Activated CD4-positive, alpha-beta T cell treated with anti-CD3 and anti-CD28 coated beads, Interleukin-2, amount 10 ng/mL, durations not matched to agents 7 days and 5 days (primary cell): Measurements from ENCODE around the gene GRK1. TPM values are rescaled to one million over a fixed set of nuclear protein-coding genes. Genes with fewer than 3 reads are reported as not detected.
"Not testable (repeated sequence)": the region's sequence is repeated elsewhere in the genome, so short reads cannot be mapped to it uniquely, and the experiment has no call there.

Experiments used
- CTCF ChIA-PET: fragments of 350-600 bp; sonication (Branson Sonifier 250); formaldehyde crosslinking; loops from one replicate; lab custom pipeline; 2021; ENCODE audit warnings: antibody characterized with exemption; lab: Charles Lee
- POLR2A ChIA-PET: fragments of 350-600 bp; sonication (Branson Sonifier 250); formaldehyde crosslinking; loops from one replicate; lab custom pipeline; 2021; ENCODE audit warnings: antibody characterized with exemption; lab: Charles Lee
- DNase-seq: peaks from one replicate; pipeline ENCODE4 v3.0.0-alpha.2; 2020
- H3K27ac Mint-ChIP-seq: one replicate; pipeline ENCODE4 v1.8.0; 2021; ENCODE audit warnings: mild to moderate bottlenecking, moderate library complexity, mixed read lengths
- H3K27me3 Mint-ChIP-seq: one replicate; pipeline ENCODE4 v1.8.0; 2021; ENCODE audit warnings: mixed read lengths
- H3K36me3 Mint-ChIP-seq: one replicate; pipeline ENCODE4 v1.8.0; 2021; ENCODE audit warnings: low read depth, mixed read lengths
- H3K4me1 Mint-ChIP-seq: one replicate; pipeline ENCODE4 v1.8.0; 2021; ENCODE audit warnings: mixed read lengths
- H3K4me3 Mint-ChIP-seq: one replicate; pipeline ENCODE4 v1.8.0; 2021; ENCODE audit warnings: mild to moderate bottlenecking, moderate library complexity, mixed read lengths
- H3K9me3 Mint-ChIP-seq: one replicate; pipeline ENCODE4 v1.8.0; 2021; ENCODE audit warnings: mixed read lengths
- total RNA-seq, 2 experiments: library from RNA; stranded (reverse); gene quantifications; one replicate each; pipeline ENCODE4 v1.2.3, GENCODE V29; 2021

The GRK1 gene
- under 1 TPM in 1 of 2 experiments, not detected in 1; 0.19 TPM for total RNA-seq

DNA sequence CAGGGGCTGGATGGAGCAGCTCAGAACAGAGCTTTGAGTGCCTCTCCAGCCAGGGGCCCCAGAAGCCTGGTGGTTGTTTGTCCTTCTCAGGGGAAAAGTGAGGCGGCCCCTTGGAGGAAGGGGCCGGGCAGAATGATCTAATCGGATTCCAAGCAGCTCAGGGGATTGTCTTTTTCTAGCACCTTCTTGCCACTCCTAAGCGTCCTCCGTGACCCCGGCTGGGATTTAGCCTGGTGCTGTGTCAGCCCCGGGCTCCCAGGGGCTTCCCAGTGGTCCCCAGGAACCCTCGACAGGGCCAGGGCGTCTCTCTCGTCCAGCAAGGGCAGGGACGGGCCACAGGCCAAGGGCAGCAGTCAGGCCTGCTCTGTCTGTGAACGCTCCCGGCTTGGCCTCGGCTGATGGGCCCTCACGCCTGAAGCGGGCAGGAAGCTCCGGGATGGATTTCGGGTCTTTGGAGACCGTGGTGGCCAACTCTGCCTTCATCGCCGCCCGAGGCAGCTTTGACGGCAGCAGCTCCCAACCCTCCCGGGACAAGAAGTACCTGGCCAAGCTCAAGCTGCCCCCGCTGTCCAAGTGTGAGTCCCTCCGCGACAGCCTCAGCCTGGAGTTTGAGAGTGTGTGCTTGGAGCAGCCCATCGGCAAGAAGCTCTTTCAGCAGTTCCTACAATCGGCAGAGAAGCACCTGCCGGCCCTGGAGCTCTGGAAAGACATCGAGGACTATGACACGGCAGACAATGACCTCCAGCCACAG is at the start of gene GRK1:
TSS of gene GRK1 (plus strand) at position 269 of the 751 bp plus-strand sequence. CDS start at position 437, 168 bp downstream.
- Mint-ChIP-seq H3K27me3 (no peaks in the 10 kb centered on the region), H3K27ac (no peak within 1 kb of the TSS), H3K4me1 (no peaks in the 10 kb centered on the region), H3K4me3 (no peak within 1 kb of the TSS), H3K36me3 (no peaks in the 10 kb centered on the region), H3K9me3 (peaks cover under 1% of the 10 kb centered on the region)
- POLR2A ChIA-PET: no interaction called here
- CTCF ChIA-PET: interaction anchor here (0.6 to 1.5 kb wide), 2 partner anchors 57 to 122 kb away, joined by 3 to 5 read pairs; no protein-coding TSS in a partner anchor
- no peak for DNase-seq

DNA sequence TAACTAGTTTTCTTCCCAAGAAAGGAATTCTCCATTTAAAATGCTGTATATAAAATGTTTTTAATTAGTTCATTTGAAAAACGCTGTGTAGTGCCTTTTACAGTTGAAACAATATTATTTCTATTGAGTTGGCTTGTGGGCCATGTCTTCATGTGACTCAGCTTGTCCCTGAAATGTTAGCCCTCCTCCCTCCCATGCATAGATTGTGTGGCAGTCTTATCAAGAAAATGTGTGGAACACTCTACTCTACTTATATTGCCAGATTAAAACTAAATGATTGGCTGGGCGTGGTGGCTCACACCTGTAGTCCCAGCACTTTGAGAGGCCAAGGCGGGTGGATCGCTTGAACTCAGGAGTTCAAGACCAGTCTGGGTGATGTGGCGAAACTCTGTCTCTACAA is 49.1 kb upstream of the GRK1 start:
- Mint-ChIP-seq H3K36me3 (peaks cover 16% of the 10 kb centered on the region), H3K27ac (no peak overlapping the region), H3K27me3 (no peaks in the 10 kb centered on the region), H3K9me3 (no peaks in the 10 kb centered on the region), H3K4me1 (no peaks in the 10 kb centered on the region), H3K4me3 (no peak overlapping the region)
- ChIA-PET CTCF (no interaction called here), POLR2A (no interaction called here)
- DNase-seq: no peak

DNA sequence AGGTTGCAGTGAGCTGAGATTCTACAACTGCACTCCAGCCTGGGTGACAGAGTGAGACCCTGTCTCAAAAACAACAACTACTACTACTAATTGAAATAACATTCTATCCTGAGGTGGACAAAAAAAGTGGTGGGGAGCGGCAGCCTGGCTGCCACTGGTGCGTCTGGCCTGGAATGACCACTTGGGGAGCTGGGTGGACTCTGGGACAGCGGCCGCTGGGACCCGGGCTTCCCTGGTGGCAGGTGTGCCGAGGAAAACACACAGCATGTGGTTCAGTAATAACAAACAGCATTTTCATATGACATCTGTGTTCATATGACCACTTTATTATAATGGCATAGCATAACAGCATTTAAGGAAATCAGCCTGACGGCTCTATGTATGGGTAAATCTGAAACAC is 48.6 kb upstream of the GRK1 start:
- POLR2A ChIA-PET: no interaction called here
- Mint-ChIP-seq H3K4me3 (no peak overlapping the region), H3K36me3 (peaks cover 20% of the 10 kb centered on the region), H3K4me1 (no peaks in the 10 kb centered on the region), H3K27ac (no peak overlapping the region), H3K9me3 (no peaks in the 10 kb centered on the region), H3K27me3 (no peaks in the 10 kb centered on the region)
- CTCF ChIA-PET: no interaction called here
- DNase-seq: no peak

DNA sequence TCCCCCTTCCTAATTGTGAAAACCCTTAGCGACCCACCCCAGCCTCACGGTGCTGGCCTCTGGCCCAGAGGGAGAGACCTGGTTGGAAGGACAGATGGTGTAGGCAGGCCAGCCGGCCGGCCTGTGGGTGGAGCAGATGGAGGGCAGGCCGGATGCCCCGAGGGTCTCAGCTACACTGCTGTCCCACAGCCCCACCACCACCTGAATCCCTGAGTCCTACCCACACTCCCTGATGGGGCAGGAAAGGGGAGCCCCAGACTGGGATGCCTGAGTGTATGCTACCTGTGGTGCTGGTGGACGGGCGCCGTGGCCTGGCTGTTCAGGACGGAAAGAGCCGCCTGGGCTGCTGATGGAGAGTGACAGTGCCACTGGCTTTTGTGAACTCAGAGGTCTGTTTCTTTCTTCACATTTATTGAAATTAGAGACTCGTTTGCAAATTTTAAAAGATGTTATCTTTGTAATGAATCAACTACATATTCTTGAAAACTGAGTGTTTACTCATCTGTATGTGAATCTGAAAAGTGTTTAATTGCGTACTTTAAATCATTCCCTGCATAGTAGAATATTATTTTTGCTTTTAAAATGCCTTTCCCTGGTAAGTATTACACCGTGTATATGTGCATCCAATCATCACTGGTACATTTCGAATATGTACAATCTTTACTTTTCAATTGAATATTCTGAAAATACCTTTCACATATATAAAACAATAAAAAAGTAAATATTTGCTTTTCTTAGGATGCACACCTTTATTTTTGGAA is 46.8 kb upstream of the GRK1 start:
- no peak for DNase-seq
- H3K4me3 Mint-ChIP-seq: no peak overlapping the region
- CTCF ChIA-PET: no interaction called here
- H3K4me1 Mint-ChIP-seq: no peaks in the 10 kb centered on the region
- H3K9me3 Mint-ChIP-seq: peaks cover 3% of the 10 kb centered on the region
- POLR2A ChIA-PET: no interaction called here
- no peak overlapping the region for H3K27ac Mint-ChIP-seq
- peaks cover 34% of the 10 kb centered on the region for H3K36me3 Mint-ChIP-seq
- H3K27me3 Mint-ChIP-seq: no peaks in the 10 kb centered on the region

DNA sequence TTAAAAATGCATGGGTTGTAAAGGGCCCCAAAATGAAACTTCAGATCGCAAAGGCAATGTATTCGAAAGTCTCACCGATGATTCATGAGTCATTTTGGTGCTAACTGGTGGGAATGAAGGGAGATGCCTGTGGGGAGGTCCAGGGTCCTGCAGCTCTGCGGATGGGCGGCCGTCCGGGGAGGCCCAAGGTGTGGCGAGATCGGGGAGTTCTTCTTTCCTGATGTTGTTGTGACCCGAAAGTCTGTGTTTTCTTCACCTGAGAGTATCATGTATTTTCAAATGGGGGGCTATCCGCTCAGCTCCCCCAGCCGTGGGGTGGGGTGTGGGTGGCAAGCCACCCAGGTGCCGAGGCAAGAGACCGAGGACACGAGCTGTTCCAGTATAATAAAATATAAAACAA is 46.0 kb upstream of the GRK1 start:
- no peaks in the 10 kb centered on the region for H3K4me1 Mint-ChIP-seq
- H3K27ac Mint-ChIP-seq: no peak overlapping the region
- H3K36me3 Mint-ChIP-seq: peaks cover 36% of the 10 kb centered on the region
- POLR2A ChIA-PET: no interaction called here
- CTCF ChIA-PET: no interaction called here
- H3K4me3 Mint-ChIP-seq: no peak overlapping the region
- peaks cover 3% of the 10 kb centered on the region for H3K9me3 Mint-ChIP-seq
- H3K27me3 Mint-ChIP-seq: no peaks in the 10 kb centered on the region
- no peak for DNase-seq

DNA sequence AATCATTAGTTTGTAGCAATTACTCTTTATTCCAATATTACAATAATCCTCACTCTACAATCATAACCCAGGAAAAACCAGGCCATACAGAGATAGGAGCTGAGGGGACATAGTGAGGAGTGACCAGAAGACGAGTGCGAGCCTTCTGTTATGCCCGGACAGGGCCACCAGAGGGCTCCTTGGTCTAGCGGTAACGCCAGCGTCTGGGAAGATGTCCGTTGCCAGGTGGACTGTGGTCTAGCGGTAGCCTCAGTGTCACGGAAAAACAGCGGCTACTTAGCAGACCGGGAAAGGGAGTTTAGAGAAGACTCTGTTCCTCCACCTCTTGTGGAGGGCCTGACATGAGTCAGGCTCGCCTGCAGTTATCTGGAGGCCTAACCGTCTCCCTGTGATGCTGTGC is 45.5 kb upstream of the GRK1 start:
- H3K4me1 Mint-ChIP-seq, CTCF ChIA-PET, H3K4me3 Mint-ChIP-seq, H3K27me3 Mint-ChIP-seq, H3K27ac Mint-ChIP-seq, POLR2A ChIA-PET, DNase-seq, H3K9me3 Mint-ChIP-seq: not testable (repeated sequence)
- H3K36me3 Mint-ChIP-seq: peaks cover 36% of the 10 kb centered on the region

DNA sequence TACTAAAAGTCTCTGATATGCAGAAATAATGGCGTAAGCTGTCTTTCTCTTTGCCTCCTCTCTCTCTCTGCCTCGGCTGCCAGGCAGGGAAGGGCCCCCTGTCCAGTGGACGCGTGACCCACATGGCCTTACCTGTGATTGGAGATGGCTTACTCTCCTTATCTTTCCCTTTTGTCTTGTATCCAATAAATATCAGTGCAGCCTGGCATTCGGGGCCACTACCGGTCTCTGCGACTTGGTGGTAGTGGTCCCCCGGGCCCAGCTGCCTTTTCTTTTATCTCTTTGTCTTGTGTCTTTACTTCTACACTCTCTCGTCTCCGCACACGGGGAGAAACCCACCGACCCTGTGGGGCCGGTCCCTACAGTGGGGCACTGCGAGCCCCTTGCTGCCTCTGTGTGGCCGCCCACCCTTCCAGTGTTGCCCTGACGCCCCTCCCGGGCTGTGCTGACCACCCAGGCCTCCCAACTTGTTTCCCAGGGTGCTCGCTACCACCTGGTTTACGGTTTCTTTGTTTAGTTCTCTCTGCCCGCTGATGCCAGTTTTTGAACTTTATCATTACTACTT is 45.0 kb upstream of the GRK1 start:
- H3K4me3 Mint-ChIP-seq, POLR2A ChIA-PET, CTCF ChIA-PET, H3K27me3 Mint-ChIP-seq, DNase-seq, H3K9me3 Mint-ChIP-seq, H3K4me1 Mint-ChIP-seq, H3K27ac Mint-ChIP-seq: not testable (repeated sequence)
- H3K36me3 Mint-ChIP-seq: peaks cover 40% of the 10 kb centered on the region

DNA sequence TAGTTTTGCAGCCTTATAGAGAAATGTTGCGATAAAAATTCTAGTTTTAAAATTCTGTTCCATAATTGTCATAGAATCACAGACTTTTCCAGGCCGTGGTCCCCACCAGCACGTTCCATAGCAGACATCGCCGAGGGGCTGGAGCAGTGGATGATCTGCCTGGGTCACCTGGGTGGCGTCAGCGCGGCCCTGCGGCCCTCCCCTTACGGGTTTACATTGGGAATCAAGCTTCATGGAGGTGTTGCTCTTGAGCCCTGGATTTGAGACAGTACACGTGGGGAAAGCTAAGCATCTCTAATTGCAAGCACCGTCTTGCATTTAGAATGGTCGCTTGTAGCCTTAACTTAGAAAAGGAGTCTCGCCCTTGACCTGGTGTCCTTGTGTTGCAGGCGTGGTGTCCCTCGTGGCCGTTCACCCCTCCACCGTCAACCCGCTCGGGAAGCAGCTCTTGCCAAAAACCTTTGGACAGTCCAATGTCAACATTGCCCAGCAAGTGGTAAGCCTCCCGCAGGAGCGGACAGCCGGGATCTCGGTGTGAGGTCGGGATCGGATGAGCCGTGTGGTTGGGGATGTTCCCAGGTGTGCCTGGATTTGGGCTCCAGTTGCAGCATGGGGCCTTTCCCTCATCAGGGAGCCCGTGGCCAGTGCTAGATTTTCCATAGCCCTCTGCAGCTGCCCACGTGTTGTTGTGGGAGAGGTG is 44.1 kb upstream of the GRK1 start:
- H3K4me1 Mint-ChIP-seq: peaks cover 1% of the 10 kb centered on the region
- POLR2A ChIA-PET: no interaction called here
- DNase-seq: no peak
- no peaks in the 10 kb centered on the region for H3K27me3 Mint-ChIP-seq
- H3K9me3 Mint-ChIP-seq: peaks cover 3% of the 10 kb centered on the region
- CTCF ChIA-PET: interaction anchor here (1.0 kb wide), 1 partner anchor 9 kb away, joined by 3 read pairs; no protein-coding TSS in a partner anchor
- no peak overlapping the region for H3K27ac Mint-ChIP-seq
- no peak overlapping the region for H3K4me3 Mint-ChIP-seq
- H3K36me3 Mint-ChIP-seq: peaks cover 41% of the 10 kb centered on the region

DNA sequence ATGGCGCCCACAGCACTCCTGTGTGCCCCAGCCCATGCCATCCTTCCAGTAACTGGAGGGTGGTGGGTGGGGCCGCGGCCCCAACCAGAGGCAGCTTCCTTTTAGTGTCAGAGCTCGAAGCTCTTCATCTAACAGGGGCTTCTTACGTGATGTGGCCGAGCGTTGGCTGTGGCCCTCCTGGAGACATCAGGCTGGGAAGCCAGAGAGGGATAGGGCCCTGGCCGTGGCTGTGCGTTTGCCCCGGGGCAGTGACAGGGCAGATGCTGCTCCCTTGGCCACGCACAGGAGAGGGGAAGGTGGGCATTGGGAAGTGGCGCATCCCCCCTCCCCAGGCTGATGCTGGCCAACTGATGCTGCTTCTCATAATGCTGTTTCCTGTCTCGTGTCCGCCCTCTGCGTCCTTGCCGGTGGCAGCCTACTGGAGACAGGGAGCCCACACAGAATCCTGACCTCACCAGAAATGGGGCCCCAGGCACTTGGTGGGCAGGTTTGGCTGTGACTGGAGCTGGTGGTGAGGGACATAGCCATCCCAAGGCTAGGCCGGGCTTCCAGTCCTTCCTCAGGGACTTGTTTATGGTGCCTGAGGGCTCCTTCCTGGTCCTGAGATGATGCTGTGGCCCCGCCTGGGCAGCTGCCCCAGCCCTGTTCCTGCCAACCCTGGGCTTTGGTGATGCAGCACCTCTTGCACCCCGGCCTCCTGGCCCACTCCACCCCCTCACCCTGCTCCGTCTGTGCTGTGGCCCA is 43.4 kb upstream of the GRK1 start:
- no peak for DNase-seq
- H3K4me3 Mint-ChIP-seq: no peak overlapping the region
- no peaks in the 10 kb centered on the region for H3K27me3 Mint-ChIP-seq
- ChIA-PET CTCF (interaction anchor here (1.0 kb wide), 1 partner anchor 8 kb away, joined by 3 read pairs; no protein-coding TSS in a partner anchor), POLR2A (no interaction called here)
- H3K9me3 Mint-ChIP-seq: peaks cover 3% of the 10 kb centered on the region
- peaks cover 42% of the 10 kb centered on the region for H3K36me3 Mint-ChIP-seq
- peaks cover 3% of the 10 kb centered on the region for H3K4me1 Mint-ChIP-seq
- H3K27ac Mint-ChIP-seq: no peak overlapping the region

DNA sequence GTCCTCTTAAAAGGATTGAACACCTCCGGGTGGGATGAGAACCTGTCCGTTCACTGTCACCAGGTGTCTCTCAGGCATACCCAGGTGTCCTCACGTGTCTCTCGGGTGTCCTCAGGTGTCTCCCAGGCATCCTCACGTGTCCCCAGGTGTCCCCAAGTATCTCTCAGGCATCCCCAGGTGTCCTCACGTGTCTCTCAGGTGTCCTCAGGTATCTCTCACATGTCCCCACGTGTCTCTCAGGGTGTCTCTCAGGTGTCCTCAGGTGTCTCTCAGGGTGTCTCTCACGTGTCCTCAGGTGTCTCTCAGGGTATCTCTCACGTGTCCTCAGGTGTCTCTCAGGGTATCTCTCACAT is 42.8 kb upstream of the GRK1 start:
- peaks cover 3% of the 10 kb centered on the region for H3K9me3 Mint-ChIP-seq
- no peak for DNase-seq
- H3K27me3 Mint-ChIP-seq: no peaks in the 10 kb centered on the region
- CTCF ChIA-PET: no interaction called here
- POLR2A ChIA-PET: no interaction called here
- no peak overlapping the region for H3K27ac Mint-ChIP-seq
- peaks cover 4% of the 10 kb centered on the region for H3K4me1 Mint-ChIP-seq
- H3K4me3 Mint-ChIP-seq: no peak overlapping the region
- H3K36me3 Mint-ChIP-seq: peaks cover 42% of the 10 kb centered on the region

DNA sequence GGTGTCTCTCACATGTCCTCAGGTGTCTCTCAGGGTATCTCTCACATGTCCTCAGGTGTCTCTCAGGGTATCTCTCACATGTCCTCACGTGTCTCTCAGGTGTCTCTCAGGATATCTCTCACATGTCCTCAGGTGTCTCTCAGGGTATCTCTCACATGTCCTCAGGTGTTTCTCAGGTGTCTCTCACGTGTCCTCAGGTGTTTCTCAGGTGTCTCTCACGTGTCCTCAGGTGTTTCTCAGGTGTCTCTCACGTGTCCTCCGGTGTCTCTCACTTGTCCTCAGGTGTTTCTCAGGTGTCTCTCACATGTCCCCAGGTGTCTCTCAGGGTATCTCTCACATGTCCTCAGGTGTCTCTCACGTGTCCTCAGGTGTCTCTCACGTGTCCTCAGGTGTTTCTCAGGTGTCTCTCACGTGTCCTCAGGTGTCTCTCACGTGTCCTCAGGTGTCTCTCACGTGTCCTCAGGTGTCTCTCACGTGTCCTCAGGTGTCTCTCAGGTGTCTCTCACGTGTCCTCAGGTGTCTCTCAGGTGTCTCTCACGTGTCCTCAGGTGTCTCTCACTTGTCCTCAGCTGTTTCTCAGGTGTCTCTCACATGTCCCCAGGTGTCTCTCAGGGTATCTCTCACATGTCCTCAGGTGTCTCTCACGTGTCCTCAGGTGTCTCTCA is 42.2 kb upstream of the GRK1 start:
- H3K27ac Mint-ChIP-seq, POLR2A ChIA-PET: not testable (repeated sequence)
- H3K36me3 Mint-ChIP-seq: peaks cover 45% of the 10 kb centered on the region

More for the DNA sequence above, 42.2 kb upstream of the GRK1 start:
- DNase-seq, H3K9me3 Mint-ChIP-seq, CTCF ChIA-PET, H3K27me3 Mint-ChIP-seq, H3K4me1 Mint-ChIP-seq, H3K4me3 Mint-ChIP-seq: not testable (repeated sequence)
